MM.1S (cell line): ENCODE data around the gene SPIN2A.
A peak's percentile ranks its signal among the peaks of the same experiment; 100 is the strongest.
"Not testable (repeated sequence)": the region's sequence is repeated elsewhere in the genome, so short reads cannot be mapped to it uniquely, and the experiment has no call there.

ENCODE experiments used
- DNase-seq: peaks from one replicate; pipeline ENCODE4 v3.0.0-alpha.2; 2015
- H2AFZ ChIP-seq: fragments of 300-600 bp; sonication (generic); 2 replicates; pipeline ENCODE4 v1.6.0; 2016; ENCODE audit warnings: antibody characterized with exemption, low read length
- H3F3A ChIP-seq: fragments of 300-600 bp; sonication (generic); 2 replicates; pipeline ENCODE4 v1.6.1; 2016; ENCODE audit warnings: mild to moderate bottlenecking, antibody characterized with exemption, low read length, moderate library complexity, mixed read lengths; ENCODE audit not compliant: insufficient read depth
- H3K27ac ChIP-seq: fragments of 300-600 bp; sonication (generic); 2 replicates; pipeline ENCODE4 v1.5.1; 2016; ENCODE audit warnings: mild to moderate bottlenecking, low read length
- H3K27me3 ChIP-seq: fragments of 300-600 bp; sonication (generic); replicated peaks from 2 replicates; pipeline ENCODE4 v1.6.0; 2016; ENCODE audit warnings: low read length; ENCODE audit not compliant: insufficient read depth
- H3K36me3 ChIP-seq: fragments of 300-600 bp; sonication (generic); replicated peaks from 2 replicates; pipeline ENCODE4 v1.6.1; 2016; ENCODE audit warnings: mild to moderate bottlenecking, low read length, mixed read lengths; ENCODE audit not compliant: insufficient read depth
- H3K4me1 ChIP-seq: fragments of 300-600 bp; sonication (generic); 2 replicates; pipeline ENCODE4 v1.6.1; 2016; ENCODE audit warnings: low read length, mixed read lengths
- H3K4me2 ChIP-seq: fragments of 300-600 bp; sonication (generic); 2 replicates; pipeline ENCODE4 v1.6.0; 2016; ENCODE audit warnings: low read depth, low read length
- H3K4me3 ChIP-seq: fragments of 300-600 bp; sonication (generic); 2 replicates; pipeline ENCODE4 v1.5.1; 2016; ENCODE audit warnings: low read length, mixed read lengths
- H3K79me2 ChIP-seq: fragments of 300-600 bp; sonication (generic); 2 replicates; pipeline ENCODE4 v1.6.1; 2016; ENCODE audit warnings: mixed run types, low read length, mixed read lengths
- H3K9ac ChIP-seq: fragments of 300-600 bp; sonication (generic); 2 replicates; pipeline ENCODE4 v1.6.1; 2016; ENCODE audit warnings: low read length, mixed read lengths
- H3K9me2 ChIP-seq: fragments of 300-600 bp; sonication (generic); replicated peaks from 2 replicates; pipeline ENCODE4 v1.6.1; 2016; ENCODE audit warnings: mild to moderate bottlenecking, low read length, mixed read lengths; ENCODE audit not compliant: insufficient read depth
- H3K9me3 ChIP-seq: fragments of 300-600 bp; sonication (generic); replicated peaks from 2 replicates; pipeline ENCODE4 v1.6.1; 2016; ENCODE audit warnings: mild to moderate bottlenecking, low read length, mixed read lengths; ENCODE audit not compliant: insufficient read depth
- H4K20me1 ChIP-seq: fragments of 300-600 bp; sonication (generic); 2 replicates; pipeline ENCODE4 v1.6.1; 2016; ENCODE audit warnings: mild to moderate bottlenecking, low read length, moderate library complexity, mixed read lengths; ENCODE audit not compliant: insufficient read depth
- CTCF ChIP-seq: fragments of 300-600 bp; sonication (generic); IDR thresholded peaks from 2 replicates; pipeline ENCODE4 v1.5.1; 2016; ENCODE audit warnings: antibody characterized with exemption, low read length, mixed read lengths
- EZH2 ChIP-seq: fragments of 300-600 bp; sonication (generic); optimal IDR thresholded peaks from 2 replicates; pipeline ENCODE3; 2017; ENCODE audit warnings: low read depth, mild to moderate bottlenecking, antibody characterized with exemption, low read length, mixed read lengths
- EZH2phosphoT487 ChIP-seq: fragments of 300-600 bp; sonication (generic); IDR thresholded peaks from 2 replicates; pipeline ENCODE4 v1.6.1; 2018; ENCODE audit warnings: antibody characterized with exemption, low read length

SPIN2A gene

GRCh38 chrX:57133706-57134105, 3.5 kb downstream of the SPIN2A start:
- no peak overlapping the region for H3K4me2 ChIP-seq
- H3K79me2 ChIP-seq = no peaks in the 10 kb centered on the region
- no peaks in the 10 kb centered on the region for H3K9me3 ChIP-seq
- H3K36me3 ChIP-seq = no peaks in the 10 kb centered on the region
- H3K4me3 ChIP-seq = no peak overlapping the region
- TF ChIP-seq EZH2phosphoT487 (no peak), CTCF (no peak), EZH2 (no peak)
- no peak overlapping the region for H3K9ac ChIP-seq
- H4K20me1 ChIP-seq = no peaks in the 10 kb centered on the region
- H3K27ac ChIP-seq = no peak overlapping the region
- DNase-seq = no peak
- H3K4me1 ChIP-seq = no peaks in the 10 kb centered on the region
- H2AFZ ChIP-seq = no peak overlapping the region
- no peaks in the 10 kb centered on the region for H3K27me3 ChIP-seq
- H3F3A ChIP-seq = no peaks in the 10 kb centered on the region
- H3K9me2 ChIP-seq = no peaks in the 10 kb centered on the region

- H4K20me1 ChIP-seq, H2AFZ ChIP-seq, H3K9ac ChIP-seq, H3K36me3 ChIP-seq, H3K9me2 ChIP-seq, DNase-seq, H3K9me3 ChIP-seq, H3K27ac ChIP-seq, H3K4me1 ChIP-seq, H3K4me3 ChIP-seq, H3K27me3 ChIP-seq, H3F3A ChIP-seq, H3K79me2 ChIP-seq, H3K4me2 ChIP-seq: not testable (repeated sequence)
These were observed 3.9 kb downstream of the SPIN2A start for GRCh38 chrX:57133284-57133683.

GRCh38 chrX:57132046-57132445, 5.2 kb downstream of the SPIN2A start:
- no peaks in the 10 kb centered on the region for H4K20me1 ChIP-seq
- no peaks in the 10 kb centered on the region for H3K9me2 ChIP-seq
- H3K4me1 ChIP-seq = no peaks in the 10 kb centered on the region
- H3K36me3 ChIP-seq = no peaks in the 10 kb centered on the region
- TF ChIP-seq CTCF (no peak), EZH2 (no peak), EZH2phosphoT487 (no peak)
- DNase-seq = no peak
- no peak overlapping the region for H3K4me3 ChIP-seq
- H3K9me3 ChIP-seq = no peaks in the 10 kb centered on the region
- no peak overlapping the region for H3K27ac ChIP-seq
- H3K4me2 ChIP-seq = no peak overlapping the region
- H3K9ac ChIP-seq = no peak overlapping the region
- no peak overlapping the region for H2AFZ ChIP-seq
- no peaks in the 10 kb centered on the region for H3K27me3 ChIP-seq
- H3F3A ChIP-seq = no peaks in the 10 kb centered on the region
- H3K79me2 ChIP-seq = no peaks in the 10 kb centered on the region

GRCh38 chrX:57121816-57122215, 15.4 kb downstream of the SPIN2A start:
- peak overlapping the region; percentile 62 for H3K4me3 ChIP-seq
- H3K9ac ChIP-seq = peak overlapping the region; percentile 62; the same call in 1 of the 2 replicates
- no peaks in the 10 kb centered on the region for H4K20me1 ChIP-seq
- H3K9me3 ChIP-seq = no peaks in the 10 kb centered on the region
- no peaks in the 10 kb centered on the region for H3F3A ChIP-seq
- H3K4me2 ChIP-seq = peak overlapping the region; percentile 35
- no peak for TF ChIP-seq EZH2phosphoT487
- TF ChIP-seq EZH2 = no peak
- no peak for TF ChIP-seq CTCF
- H3K79me2 ChIP-seq = no peaks in the 10 kb centered on the region
- H2AFZ ChIP-seq = peak overlapping the region; percentile 51; the same call in 1 of the 2 replicates
- DNase-seq = no peak
- H3K27me3 ChIP-seq = no peaks in the 10 kb centered on the region
- H3K27ac ChIP-seq = no peak overlapping the region
- H3K36me3 ChIP-seq = no peaks in the 10 kb centered on the region
- H3K9me2 ChIP-seq = no peaks in the 10 kb centered on the region
- no peaks in the 10 kb centered on the region for H3K4me1 ChIP-seq
